HG02884 (cell line): ENCODE data around the gene CA9.

Experiments used
- ATAC-seq: cut with Tn5 transposase; IDR thresholded peaks from one replicate; pipeline ENCODE4 v1.9.1; 2021; ENCODE audit warnings: mild to moderate bottlenecking, moderate library complexity; ENCODE audit not compliant: unreplicated experiment

The CA9 gene

GRCh38 chr9:35714123-35714522 is 40.4 kb downstream of the CA9 start:
- no peak for ATAC-seq

GRCh38 chr9:35714579-35715252 is 41.0 kb downstream of the CA9 start:
- ATAC-seq = no peak

GRCh38 chr9:35716230-35716629 is 42.5 kb downstream of the CA9 start:
- no peak for ATAC-seq

GRCh38 chr9:35717132-35717870 is 43.6 kb downstream of the CA9 start:
- no peak for ATAC-seq

DNA sequence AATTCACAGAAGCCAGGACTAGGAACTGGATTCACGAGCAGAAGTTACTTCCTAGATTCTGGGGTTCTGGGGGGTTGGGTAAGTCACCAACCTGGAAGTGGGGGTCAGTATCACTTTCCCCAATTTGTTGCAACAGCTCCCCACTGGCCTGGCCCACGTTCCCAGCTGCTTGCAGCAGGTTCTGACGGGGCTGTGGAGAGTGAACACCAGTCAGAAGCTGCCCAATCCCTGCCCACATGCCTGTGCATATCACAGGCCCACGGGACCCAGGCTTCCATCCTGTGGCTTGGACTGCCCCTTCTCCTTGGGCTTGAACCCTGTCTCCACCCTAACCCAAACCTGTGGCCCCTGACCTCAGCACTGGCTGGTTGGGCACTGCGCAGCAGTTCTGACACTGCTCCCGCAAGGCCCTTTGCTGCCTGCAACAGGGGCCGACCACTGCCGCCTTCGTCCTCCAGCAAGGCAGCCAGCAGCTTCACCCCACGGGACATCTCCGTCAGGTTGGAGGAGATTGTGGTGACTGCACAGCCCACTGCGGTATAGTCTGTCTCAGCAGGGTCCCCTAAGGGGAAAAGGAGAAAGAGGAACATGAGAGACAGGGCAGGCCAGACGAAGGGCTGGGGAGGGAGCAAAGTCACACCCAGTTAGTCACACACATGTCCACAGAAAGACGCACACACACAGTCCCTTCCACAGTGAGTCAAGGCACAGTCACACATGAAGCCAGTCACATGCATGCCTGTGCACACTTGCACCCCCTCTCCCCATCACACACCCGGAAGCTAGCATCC is 45.2 kb downstream of the CA9 start:
- ATAC-seq = no peak

DNA sequence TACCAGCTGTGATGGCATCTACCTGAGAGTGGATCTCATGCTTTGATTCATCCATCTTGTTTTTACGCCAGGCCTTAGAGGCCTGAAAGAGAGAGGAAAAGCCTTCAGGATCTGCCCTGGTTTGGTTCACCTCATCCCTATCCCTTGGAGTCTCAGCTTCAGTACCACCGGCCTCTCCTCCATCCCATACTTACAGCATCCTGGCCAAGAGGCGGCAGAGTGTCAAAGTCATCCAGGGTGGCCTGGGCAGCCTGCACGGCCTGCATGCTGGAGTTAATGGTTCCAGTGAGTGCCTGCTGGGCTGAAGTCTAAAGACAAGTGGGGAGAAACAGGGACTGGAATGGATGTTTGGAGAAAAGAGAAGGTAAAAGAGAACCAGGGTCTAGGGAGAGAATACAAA is 45.8 kb downstream of the CA9 start:
- ATAC-seq = no peak

DNA sequence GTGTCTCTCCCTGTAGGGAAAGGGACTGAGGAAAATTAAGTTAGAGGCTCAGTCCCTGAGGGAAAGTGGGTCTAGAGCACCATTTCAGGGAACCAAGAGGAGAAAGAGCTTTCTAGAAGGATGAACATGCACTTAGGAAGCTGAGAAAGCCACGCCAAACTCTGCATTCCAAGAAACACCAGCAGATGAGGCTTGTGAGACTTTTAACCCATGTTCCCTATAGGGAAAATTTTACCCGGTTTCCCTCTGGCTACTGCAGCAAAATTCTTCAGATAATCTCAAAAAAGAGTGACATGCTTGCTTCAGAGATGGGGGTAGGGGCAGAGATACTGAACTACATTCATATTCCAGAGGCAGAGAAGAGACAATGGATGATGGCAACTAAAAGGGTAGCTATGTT is 49.7 kb downstream of the CA9 start:
- no peak for ATAC-seq

GRCh38 chr9:35723908-35724307 is 50.2 kb downstream of the CA9 start:
- no peak for ATAC-seq

- no peak for ATAC-seq
Measured at GRCh38 chr9:35725362-35725761, 51.6 kb downstream of the CA9 start.

GRCh38 chr9:35726931-35727330 is 53.2 kb downstream of the CA9 start:
- ATAC-seq = no peak

- no peak for ATAC-seq
Measured at GRCh38 chr9:35727676-35728040, 53.9 kb downstream of the CA9 start.

GRCh38 chr9:35728041-35728971 is 54.6 kb downstream of the CA9 start:
- ATAC-seq = no peak

- ATAC-seq = no peak
Measured at GRCh38 chr9:35729101-35729500, 55.4 kb downstream of the CA9 start.

DNA sequence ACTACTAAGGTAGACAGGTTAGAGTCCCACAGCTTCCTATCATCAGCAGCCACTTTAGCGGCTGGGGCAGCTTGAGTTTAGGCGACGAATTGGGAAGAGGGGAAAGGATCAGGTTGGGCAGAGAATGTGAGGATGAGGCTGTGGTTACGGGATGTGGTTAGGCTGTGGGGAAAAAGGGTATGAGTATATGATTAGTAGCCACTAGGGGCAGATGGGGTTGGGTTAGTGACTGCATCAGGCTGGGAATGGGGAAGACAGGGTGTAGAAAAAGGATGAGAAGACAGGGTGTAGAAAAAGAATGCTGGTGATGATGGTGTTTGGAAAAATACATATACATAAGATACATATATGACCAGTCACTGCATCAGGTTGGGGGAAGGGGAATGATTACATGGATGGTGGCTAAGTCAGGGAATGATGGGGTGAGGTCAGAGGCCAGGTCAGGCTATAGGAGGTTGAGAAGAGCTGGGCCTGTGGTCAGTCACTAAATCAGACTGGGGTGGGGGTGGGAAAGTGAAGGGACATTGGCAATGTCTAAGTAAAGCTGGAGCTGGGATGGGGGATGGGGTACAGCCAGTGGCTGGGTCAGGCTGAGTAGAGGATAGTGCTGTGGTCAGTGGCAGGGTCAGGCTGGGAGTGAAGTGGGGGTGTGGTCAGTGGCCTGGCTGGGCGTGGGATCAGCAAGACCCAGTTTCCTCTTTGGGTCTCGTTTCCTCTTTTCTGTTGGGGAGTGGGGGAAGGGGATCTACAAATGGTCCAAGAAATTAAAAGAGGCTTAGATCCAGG is 56.2 kb downstream of the CA9 start:
- no peak for ATAC-seq

DNA sequence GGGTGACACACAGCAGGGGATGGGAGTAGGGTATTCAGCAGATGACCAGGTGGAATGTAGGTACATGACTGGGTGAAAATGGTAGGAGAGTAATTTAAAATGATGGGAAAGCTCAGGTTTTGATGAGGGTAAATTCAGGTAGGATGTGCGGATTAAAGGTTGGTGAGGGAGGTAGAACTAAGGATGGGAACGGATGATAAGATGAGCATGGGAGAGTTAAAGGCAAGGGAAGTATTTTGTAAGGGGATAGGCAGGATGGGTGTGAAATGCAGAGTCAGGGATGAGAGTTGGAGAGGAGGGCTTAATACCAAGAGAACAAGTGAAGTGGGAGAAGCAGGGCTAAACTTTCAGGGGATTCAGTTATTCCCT is 56.7 kb downstream of the CA9 start:
- no peak for ATAC-seq
